ENCODE results near the gene INPP5A.

Gene INPP5A

DNA sequence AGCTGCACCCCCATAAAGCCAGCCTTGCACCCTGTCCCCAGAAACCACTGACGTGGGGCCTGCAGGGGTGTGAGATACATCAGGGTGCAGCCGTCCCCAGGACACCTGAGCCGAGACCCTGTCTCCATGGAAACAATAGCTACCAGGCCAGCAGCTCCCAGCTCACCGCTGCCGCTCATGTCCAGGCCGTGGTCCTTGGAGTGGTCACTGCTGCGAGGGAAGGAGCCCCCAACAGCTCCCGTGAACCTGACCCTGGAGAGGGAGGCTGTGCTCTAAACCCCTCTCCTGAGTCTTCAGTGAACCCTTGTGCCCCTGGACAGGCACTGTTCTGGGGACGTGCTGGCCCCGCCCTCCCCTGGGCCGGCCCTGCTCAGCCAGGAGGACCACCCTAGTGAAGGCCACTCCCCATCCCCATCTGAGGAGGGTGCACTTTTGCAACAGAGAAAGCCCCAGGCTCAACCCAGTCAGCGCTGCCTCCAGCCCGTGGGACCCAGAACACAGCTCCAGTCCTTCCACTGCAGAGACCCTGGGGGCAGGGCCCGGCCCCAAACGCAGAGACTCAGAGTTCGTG is 19.6 kb upstream of the INPP5A start:
- DNase-seq (ENCODE audit: extremely low read depth, low read depth): no peak
- TF ChIP-seq, protein P1, sequence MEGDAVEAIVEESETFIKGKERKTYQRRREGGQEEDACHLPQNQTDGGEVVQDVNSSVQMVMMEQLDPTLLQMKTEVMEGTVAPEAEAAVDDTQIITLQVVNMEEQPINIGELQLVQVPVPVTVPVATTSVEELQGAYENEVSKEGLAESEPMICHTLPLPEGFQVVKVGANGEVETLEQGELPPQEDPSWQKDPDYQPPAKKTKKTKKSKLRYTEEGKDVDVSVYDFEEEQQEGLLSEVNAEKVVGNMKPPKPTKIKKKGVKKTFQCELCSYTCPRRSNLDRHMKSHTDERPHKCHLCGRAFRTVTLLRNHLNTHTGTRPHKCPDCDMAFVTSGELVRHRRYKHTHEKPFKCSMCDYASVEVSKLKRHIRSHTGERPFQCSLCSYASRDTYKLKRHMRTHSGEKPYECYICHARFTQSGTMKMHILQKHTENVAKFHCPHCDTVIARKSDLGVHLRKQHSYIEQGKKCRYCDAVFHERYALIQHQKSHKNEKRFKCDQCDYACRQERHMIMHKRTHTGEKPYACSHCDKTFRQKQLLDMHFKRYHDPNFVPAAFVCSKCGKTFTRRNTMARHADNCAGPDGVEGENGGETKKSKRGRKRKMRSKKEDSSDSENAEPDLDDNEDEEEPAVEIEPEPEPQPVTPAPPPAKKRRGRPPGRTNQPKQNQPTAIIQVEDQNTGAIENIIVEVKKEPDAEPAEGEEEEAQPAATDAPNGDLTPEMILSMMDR (IDR thresholded peaks at IDR 0.05; ENCODE audit: low read depth, low read length): no peak

DNA sequence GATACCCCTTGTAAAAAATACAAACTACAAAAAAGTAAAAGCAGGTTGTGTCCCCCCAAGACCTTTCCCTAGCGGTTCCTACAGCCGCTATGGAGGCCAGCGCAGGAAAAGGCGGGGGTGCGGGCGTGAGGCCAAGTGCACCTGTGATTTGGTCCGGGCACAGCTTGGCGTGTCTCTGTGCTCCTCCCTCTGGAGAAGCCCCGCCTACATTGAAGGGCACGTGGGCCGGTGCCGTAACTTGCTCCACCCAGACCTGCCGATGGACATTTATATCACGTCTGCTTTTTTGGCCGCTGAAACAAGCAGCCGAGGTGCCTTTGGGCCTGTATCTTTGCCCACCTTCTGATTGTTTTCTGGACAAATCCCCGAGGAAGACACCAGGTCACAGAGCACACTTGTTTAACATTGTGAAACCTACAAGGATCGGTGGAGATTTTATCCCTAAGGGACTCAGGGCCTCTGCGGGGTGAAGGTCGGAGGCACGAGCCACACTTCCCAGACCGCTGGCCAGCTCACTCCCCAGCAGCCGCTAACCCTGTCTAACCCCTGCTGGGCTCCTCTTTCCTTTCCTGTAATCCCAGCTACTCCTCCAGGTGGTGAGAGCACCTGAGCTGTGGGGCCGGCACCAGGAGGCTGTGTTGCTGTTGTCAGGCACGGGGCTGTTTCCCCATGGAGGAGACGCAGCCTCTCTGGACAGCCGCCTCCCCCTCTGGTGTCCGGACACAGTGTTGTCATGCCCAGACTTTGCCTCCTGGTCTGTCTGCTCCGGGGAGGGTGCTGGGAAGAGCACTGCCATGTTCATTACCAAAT is 18.8 kb upstream of the INPP5A start:
- TF ChIP-seq, protein P1 (IDR thresholded peaks at IDR 0.05; ENCODE audit: low read depth, low read length): no peak
- DNase-seq (ENCODE audit: extremely low read depth, low read depth): no peak

DNA sequence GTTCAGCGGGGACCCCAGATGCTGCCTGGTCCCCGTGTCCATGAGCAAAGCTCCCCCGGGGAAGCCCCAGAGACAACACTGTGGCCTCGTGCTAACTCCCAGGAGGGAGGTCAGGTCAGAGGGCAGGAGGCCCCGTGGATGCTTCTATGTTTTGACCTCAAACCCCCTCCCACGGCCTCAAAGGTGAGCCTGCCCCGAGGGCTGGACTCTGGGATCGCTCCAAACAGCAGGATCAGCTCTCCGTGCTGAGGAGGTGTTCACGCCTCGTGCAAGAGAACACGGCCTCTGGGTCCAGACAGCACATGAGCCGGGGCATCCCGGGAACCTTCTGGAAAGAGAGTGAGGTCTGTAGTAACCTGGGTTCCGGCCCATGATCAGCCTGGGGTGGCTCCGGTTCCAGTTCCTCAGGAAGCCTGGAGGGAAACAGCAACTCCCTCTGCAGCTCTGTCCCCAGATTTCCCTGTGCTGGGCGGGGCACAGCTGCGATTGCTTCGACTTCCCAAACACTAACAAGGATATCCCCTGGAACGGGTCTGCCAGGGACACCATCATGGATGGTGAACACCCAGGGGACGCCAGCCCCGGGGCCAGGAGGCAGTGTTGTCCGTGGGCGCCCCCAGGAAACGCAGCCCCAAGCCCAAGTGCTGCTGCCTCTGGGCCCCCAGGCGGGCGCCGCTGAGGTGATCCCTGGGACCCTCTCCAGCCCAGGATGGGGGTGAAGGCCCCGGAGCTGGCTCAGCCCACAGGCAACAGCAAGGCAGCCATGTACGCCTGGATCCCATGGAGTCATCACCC is 18.0 kb upstream of the INPP5A start:
- no peak for DNase-seq (ENCODE audit: extremely low read depth, low read depth)
- TF ChIP-seq, protein P1 (IDR thresholded peaks at IDR 0.05; ENCODE audit: low read depth, low read length): no peak

DNA sequence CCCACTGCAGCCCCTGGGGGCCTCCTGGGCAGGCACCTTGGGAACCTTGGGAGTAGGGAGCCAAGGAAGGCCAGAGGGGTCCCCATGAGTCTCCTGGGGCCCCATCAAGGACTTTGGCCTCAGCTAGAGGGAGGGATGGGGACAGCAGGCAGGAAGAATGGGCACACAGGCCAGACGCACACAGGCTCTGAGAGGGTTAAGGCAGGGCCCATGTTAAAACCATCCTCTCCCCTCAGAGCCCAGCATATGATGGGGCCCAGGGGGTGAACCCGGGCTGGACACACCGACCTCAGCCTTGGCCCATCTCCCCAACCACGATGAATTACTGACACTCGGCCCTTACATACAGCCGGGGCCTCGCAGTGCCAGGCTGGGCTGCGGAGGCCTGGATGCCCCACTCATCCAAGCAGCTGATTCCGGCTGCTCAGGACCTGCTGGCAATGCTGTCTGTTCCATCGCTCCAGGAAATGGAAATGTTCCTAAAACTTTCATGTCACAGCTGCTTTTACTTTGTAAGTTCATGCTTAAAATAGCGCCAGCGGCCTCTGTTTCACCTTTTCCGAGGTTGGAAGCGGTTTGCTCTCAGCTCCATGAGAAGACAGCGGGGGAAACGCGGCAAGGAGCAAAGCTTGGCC is 17.3 kb upstream of the INPP5A start:
- peak; percentile 65 for DNase-seq (ENCODE audit: extremely low read depth, low read depth)
- TF ChIP-seq, protein P1 (IDR thresholded peaks at IDR 0.05; ENCODE audit: low read depth, low read length): no peak

DNA sequence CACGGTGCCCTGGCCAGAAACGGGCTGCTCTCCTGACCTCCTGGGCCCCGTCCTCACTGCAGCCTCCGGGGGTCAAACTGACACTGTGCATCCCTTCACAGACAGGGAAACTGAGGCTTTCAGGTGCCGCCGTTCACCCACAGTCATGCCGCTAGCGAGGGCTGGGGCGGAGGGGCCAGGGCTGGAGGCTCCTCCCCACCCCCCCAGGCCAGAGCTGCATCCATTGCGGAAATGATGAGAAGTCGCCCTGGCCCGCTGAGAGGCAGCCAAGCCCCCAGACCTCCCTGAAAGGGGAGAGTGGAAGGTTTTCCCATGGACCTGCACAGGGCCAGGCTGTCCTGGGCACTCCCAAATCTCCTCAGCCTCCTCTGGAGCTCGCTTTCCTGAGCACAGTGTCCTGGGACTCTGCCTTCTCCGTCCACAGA is 16.5 kb upstream of the INPP5A start:
- no peak for DNase-seq (ENCODE audit: extremely low read depth, low read depth)
- TF ChIP-seq, protein P1 (IDR thresholded peaks at IDR 0.05; ENCODE audit: low read depth, low read length): no peak

DNA sequence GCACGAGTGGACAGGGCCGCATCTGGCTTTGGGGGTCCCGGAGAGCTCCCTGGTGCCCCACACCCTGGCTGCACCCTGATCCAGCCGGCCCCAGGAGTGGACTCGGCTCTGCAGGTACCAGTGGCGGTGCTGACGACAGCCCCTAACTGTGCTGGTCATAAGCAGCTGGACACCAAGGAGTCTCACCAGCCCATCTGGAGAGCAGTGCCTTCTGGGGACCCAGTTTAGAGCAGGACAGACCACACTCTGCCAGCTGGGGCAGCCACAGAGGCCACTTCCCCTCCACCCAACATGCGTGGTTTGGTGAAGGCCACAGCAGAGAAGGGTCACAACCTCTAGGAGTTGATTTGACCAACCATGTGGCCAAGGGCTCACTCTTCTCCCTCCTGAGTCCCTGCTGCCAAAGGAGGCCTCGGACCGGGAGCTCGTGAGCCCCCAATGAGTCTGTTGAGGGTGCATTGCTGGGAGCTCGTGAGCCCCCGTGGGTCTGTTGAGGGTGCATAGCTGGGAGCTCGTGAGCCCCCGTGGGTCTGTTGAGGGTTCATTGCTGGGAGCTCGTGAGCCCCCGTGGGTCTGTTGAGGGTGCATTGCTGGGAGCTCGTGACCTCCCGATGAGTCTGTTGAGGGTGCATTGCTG is 16.0 kb upstream of the INPP5A start:
- TF ChIP-seq, protein P1 (IDR thresholded peaks at IDR 0.05; ENCODE audit: low read depth, low read length): no peak
- DNase-seq (ENCODE audit: extremely low read depth, low read depth): no peak

Measured in AG09319 (cell line).